HS-5 (cell line): Measurements from ENCODE around the gene ITFG1.

Experiments
- DNase-seq: peaks from one replicate; pipeline ENCODE4 v3.0.0-alpha.2; 2012; ENCODE audit warnings: low read depth

The ITFG1 gene

DNA sequence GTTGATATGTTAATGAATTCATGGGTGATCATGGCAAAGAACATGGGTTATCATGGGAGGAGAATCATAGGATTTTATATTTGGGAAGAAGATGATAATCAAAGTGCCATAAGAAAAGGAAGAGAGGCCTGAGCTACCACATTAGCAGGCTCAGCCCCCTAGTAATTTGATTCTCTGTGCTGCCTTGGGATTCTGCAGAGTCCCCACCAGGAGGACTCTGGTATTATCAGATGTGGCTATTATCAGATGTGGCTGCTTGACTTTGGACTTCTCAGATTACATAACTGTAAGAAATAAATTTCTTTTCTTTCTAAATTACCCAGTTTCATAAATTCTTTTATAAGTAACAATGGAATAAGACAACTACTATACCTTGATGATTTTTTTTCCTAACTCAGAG, 137.6 kb downstream of the ITFG1 start:
- DNase-seq = no peak

DNA sequence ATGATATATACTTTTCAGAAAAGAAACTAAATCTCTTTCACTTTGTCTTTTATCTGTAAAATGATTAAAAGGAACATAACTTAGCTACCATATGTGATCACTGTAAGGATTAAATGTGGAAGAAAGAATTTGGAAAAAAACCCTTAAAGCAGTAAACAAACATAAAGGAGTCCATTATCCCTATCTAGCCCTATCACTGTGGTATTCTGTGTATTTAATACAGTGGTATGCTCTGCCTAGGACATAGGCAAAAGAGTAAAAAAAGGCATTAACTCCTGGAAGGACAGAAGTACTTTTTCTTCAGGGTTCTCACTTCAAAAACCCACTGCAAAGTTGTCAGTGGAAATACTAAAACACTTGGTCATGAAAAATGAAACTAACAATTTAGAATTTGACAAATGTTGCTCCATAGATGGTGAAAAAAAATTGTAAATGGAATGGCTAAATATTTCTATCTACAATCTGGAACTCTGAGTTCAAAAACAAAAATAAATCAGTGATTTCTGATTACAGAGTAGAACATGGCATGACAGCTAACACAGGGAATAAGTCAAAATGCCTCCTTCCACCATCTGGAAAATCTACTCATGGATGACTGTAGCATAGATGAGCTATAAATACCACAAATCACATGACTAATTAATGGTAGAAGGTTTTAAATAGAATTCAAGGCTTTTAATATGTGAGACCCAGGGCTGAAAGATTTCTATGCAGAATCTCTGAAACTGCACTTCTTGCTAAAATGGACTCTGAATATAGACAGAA, 140.1 kb downstream of the ITFG1 start:
- DNase-seq = no peak

DNA sequence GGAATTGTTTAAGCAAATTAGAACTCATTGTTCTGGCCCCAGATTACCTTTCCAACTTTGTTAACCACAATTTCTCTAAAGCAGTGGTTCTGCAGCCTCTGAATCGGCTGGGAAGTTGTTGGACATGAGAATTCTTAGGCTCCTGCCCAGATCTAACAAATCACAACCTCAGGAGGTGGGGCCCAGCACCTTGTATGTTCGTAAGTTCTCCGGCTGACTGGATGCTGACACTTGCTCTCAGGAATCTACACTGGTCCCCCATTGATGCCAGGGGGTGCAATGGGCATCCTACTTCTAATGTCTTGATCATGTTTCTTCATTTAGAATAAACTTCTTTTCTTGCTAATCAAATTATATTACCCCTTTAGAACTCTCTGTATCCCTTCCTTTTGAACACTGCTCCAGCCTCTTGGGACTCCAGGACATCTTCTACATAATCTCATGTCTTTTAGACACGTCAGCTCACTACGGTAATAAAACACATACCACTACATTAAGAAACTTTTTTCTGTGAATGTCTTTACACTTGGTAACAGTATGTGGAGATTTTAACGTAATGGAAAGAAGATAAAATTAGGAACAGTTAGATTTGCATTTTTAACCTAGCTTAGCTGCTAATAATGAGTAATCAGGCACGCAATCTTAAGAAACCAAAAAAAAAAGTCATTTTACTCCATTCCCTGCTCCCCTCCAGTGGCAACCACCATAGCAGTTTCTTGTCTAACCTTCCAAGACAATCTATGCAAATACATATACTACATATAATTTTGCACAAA, 143.2 kb downstream of the ITFG1 start:
- no peak for DNase-seq

DNA sequence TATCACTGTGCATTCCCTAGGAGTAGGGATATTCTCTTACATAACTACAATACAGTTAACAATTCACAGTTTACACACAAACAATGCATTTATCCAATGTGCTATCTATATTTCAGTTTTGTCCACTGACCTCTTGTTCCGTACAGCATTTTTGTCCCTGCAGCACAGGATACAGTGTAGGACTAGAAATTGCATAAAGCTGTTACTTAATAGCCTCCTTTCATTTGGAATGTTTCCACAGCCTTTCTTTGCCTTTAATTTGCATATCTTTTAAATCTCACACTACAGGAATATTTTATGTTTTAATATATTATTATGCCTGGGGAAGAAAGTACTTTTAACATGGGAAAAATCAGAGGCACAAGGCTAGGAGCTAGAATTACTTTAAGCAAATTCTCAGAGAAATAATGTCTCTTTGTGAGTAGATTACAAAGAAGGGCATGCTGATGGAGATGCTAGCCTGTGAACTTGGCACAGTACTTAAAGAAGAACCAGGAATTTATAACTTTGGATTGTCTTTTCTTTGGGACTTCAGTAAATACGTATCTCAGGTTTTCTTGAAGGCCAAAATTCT, 144.3 kb downstream of the ITFG1 start:
- no peak for DNase-seq

DNA sequence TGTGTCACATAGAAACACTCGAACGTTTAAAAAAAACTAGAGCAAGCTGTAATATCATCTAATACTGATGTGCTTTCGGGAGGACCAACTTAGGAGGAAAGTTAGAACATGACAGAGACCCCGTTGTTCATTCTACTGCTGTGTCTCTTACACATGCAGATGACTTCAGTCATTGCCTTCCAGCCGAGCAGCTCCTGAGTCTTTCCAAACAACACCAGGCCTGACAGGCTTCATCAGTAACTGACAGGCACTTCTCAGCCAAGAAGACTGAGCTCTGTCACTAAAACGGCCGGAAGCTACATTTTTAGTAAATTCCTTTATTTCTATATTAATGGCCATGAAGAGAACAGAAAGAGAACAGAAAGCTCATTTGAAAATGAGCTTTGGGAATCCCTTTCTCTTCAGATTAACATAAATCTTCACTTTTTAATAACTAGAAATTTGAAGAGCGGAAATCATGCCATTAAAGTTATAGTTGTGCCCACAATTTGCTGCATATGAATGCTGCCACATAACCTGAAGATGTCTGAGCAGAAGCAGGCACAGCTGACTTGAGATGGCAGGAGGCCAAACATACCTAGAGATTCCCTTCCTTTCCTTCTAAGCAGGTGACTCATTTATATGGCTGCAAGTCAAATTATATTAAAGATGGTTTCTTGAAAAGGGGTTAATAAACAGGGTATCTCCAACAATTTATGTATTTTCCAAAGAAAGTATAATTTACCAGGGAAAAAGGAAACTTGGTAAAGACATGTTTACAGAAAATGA, 148.9 kb downstream of the ITFG1 start:
- DNase-seq = no peak

DNA sequence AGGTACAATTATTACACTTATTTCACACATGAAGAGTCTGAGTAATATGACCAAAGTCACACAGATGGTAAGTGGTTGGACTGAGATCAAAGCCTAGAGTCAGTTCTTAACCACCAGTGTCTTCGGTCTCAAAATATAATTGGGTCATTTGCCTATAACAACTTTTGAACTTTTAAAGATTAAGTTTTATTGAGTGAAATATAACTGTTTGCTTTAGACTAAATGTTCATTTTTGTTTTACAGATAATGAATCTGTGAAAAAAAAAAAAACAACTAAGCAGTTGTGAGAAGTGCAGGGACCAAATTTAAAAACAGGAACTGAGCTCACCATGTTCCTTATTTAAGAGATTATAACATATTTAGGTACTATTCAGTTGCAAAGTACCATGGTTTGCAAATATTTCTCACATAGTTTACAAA, 150.1 kb downstream of the ITFG1 start:
- DNase-seq = no peak

DNA sequence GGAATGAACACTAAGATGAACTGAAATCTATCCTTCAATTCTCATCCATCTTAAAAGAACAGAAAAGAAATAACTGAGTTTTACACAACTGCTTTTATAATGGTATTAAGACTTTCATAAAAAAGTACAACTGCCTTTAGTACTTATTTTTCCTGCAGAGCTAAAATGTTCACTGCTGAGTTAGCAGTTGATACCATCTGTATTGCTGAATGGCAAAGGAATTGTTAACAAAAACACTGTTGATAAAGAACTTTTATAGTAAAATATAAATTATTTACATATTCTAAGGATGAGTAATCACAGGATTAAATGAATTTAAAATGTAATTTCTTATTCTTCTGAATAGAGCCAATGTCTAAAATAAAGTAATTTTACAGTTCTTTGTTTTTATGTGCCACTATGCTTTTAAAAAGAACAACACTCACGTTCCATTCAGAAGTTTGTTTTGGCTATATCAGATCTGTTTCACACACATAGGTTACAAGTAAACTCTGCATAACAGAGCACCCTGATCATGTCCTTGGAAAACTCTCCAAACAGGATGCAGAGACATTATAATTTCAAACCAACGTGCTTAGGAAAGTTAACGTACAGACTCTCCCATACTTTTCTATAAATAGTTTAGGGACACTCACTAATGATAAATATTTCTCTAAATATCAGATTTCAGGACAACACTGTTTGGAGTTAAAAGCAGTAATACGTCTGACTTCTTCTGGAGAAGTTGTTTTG, 151.1 kb downstream of the ITFG1 start:
- no peak for DNase-seq

DNA sequence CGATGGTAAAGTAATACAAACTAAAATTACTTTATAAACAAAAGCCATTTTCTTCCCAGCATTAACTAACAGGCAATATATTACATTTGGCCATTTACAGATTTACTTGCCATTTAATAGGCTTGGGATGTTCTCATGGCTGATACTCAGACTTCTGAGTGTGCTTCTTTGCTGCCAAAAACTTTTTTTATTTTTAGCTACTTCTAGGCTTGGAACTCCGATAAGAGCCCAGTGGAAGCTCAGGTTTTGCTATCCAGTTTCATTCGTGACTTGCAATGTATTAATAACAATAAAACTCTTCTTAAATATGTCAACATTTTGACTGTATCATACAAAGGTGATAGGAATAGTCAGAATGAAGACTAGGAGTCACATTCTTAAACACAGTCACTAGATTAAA, 152.3 kb downstream of the ITFG1 start:
- no peak for DNase-seq

DNA sequence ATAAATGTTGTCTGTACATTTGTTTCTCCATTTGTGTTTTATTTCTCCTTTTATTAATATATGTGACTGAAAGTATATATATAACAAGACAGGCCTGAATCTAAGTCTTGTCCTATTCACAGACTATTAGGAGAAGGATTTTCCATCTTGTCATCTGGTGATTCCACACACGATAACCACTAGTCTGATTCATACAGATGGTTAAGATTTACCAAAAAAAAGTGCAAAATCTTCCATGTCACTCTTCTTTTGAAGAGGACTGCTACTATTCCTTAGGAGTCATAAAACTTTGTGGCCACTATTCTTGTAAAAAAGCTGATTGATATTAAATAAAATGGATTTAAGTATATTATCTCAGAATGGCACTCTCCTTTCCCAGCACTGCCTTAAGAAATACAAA, 156.3 kb downstream of the ITFG1 start:
- no peak for DNase-seq

DNA sequence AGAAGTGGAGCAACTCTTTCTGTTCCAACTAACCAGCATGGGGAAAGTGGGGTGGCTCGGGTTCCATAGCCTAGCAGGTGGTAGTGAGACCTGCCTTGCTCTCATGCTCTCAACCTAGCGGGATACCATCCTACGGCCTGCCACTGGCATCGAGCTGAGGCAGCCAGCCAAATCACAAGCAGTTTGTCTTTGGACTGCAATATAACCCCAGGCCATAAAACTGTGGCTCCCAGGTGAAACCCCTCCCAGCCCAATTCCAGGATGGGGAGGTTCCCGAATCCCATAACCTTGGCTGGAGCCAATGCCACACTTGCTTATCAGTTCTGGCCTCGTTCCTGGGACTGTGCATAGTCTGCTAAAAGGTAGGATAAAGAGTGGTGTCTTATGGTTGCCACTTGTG, 161.3 kb downstream of the ITFG1 start:
- DNase-seq = no peak

DNA sequence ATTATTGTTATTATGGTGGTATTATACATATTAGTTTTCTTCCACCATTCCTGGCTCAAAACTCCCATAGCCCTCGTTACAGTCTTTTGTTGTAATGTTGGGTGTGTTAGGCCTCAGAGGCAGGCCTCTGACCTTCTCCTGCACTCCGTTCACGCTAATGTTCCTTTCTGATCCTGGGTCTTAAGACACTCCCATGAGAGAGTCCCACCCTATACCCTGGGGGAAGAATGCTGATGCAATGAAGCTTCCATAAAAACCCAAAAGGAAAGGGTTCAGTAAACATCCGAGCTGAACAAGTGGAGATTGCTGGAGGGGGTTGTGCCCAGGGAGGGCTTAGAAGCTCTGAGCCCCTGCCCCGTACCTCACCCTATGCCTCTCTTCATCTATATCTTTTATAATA, 175.9 kb downstream of the ITFG1 start:
- no peak for DNase-seq

DNA sequence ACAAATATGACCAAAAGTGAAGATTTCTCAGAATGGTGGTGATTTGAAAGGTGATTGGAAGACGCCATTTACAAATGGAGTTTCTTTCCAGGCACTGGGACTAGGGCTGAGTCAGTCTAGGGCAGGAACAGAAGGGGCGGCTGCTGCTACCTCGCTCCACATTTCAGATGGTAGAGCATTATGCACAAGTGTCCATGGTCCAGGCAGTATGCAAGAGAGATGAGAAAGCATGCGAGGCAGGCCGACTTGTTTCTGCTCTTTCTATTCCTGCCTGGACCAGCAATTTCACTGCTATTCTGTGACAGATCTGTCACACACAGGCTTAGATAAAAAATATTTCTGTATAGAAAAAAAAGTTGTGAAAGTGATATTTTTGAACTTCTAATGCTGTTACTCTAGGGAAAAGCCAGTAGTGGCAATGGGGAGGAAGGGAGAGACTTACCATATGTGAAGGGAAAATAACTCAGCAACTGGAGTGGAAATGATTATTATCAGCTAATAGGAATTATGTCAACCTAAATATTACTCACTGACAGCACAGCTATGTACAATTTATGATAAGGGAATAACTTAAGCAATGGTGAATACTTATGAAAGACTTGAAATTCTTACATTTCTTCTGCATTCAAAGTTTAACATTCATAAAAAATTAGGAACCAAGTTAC, 182.4 kb downstream of the ITFG1 start:
- no peak for DNase-seq

DNA sequence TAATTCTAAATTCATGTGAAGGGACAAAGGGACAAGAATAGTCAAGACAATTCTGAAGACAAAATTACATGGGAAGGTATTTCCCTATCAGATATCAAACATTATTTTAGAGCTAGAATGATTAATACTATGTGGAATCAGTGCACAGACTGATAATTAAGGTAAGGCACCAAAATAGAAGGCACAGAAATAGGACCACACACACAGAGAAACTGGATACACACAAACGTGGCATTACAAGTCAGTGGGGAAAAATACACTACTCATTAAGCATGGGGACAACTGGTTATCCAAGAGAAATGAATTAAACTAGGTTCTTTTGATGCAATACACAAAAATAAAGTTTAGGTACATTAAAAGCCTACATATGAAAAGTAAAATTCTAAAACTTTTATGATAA, 184.3 kb downstream of the ITFG1 start:
- DNase-seq = no peak

DNA sequence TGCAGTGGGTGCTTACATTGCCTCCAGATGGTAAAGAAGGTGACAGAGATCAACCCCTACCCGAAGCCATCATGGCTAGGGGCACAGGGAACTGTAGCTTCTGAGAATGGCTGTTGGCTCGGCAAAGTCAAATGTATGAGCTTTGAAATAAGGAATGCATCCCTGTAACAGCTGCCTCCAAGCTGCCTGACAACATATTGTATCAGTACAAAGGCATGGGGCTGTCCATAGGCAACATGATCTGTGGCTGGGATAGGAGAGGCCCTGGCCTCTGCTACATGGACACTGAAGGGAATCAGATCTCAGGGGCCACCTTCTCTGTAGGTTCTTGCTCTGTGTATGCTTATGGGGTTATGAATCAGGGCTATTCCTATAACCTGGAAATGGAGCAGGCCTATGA, 197.9 kb downstream of the ITFG1 start:
- DNase-seq = no peak

DNA sequence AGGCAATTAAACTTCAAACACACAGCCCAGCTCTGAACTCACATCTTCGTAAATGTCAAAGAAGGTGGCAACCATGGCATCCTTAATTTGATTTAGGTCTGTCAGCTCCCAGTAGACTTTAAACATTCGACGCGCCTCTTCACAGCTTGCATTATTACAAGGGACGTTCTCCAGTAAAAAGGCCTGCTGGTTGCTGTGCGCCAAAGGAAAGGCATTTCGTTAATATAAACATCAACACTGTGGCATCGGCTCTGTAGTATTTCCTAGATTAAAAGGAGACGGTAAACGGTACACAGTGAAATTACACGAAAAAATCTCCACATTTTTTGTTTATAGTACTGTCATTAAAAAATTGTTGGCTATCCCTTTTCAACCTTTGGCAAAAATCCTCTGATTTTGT, 200.4 kb downstream of the ITFG1 start:
- DNase-seq = no peak

DNA sequence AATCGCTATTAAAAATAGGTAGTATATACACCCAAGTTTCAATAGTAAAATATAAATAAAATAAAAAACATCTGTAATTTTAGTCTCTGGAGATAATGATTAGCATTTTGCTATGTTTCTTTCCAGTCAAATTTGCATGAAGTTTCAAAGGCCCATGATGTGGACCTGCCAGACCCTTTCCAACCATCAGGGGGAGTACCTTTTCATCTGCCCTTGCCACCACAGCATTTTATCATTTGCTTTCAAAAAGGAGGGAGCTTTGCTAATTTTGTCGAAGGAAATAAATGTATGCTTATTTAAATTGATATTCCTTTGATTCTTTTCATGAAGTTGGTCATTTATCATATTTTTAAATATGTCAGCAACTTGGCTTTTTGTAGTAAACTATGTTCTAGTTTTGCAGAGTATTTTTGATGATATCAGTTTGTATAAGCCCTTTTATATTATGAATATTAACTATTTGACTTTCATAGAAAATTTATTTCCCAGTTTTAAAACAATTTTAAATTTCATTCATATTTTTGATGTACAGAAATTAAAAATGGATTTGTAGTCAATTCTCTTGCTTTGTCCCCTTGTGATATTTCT, 201.9 kb downstream of the ITFG1 start:
- DNase-seq = no peak

DNA sequence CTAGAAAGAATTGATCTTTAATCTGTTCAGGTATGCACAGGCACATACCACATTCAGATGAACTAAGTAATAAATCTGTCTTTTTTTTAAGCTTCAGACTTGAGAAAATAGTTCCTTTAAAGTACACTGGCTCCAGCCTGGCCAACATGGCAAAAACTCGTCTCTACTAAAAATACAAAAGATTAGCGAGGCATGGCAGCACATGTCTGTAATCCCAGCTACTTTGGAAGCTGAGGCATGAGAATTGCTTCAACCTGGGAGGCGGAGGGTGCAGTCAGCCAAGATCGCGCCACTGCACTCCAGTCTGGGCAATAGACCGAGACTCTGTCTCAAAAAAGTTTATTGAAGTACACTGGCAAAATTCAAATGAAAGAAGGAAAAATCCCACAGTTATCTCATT, 206.1 kb downstream of the ITFG1 start:
- DNase-seq = no peak

DNA sequence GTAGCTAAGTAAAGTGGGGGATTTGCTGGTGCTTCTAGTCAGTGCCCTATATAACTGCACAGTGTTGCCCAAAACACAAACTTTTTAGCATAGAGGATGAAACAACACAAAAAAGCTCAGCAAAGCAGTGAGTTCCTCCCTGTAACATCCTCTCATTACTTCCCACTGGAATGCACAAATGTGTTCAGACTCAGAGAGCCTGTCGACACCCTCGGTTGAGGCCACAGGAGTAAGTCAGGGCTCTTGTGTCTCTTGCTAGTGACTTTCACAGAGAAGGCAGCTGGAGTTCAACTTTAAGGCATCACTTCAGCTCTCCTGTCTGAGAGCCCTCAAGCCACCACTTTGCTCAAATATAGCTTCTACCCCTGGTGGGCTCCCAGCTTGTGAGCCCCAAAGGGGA, 209.9 kb downstream of the ITFG1 start:
- DNase-seq = no peak

DNA sequence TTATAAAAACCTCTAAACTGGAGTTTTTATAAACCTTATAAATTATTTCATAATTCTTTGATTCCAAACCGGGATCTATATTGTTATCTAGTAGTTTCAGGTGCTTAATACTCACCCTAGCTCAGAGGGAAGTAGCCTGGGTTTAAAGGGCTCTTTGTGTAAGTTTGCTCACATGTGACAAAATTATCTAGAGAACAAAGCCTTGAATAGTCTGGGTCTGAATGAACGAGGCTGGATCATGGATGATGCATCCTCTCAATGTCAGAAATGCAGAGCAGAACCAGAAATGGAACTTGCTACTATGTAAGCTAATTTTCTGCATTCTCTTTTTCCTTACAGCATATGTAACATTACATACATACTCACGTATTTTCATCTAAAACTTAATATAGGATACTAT, 213.2 kb downstream of the ITFG1 start:
- DNase-seq = no peak

DNA sequence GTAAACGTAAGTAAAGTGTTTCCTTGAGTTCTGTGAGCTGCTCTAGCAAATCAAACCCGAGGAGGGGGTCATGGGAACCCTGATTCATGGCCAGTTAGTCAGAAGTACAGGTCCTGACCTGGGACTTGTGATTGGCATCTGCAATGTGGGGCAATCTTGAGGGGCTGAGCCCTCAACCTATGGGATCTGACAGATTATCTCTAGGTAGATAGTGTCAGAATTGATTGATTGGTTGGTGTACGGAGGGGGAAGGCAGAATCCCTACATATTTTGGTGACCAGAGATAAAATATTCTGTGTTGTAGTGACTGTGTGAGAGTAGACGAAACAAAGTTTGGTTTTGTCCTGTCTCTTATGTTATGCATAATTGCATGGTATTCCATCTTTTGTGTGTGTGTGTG, 216.7 kb downstream of the ITFG1 start:
- no peak for DNase-seq

DNA sequence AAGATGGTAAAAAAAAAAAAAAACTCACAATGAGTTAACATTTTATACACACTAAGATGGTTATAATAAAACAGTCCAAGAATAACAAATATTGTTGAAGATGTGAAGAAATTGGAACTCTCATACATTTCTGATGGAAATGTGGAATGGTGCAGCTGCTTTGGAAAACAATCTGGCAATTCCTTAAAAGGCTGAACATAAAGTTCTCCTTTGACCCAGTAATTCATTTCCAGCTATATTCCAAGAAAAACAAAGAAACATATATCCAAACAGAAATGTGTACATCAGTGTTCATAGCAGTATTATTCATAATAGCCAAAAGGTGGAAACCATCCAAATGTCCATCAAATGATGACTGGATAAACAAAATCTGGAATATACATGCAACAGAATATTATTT, 219.8 kb downstream of the ITFG1 start:
- no peak for DNase-seq
